GM21786 (cell line): ENCODE data around the gene SHFL.

Experiments
- ATAC-seq: cut with Tn5 transposase; IDR thresholded peaks from one replicate; pipeline ENCODE4 v1.9.1; 2021; ENCODE audit not compliant: unreplicated experiment

Gene SHFL

DNA sequence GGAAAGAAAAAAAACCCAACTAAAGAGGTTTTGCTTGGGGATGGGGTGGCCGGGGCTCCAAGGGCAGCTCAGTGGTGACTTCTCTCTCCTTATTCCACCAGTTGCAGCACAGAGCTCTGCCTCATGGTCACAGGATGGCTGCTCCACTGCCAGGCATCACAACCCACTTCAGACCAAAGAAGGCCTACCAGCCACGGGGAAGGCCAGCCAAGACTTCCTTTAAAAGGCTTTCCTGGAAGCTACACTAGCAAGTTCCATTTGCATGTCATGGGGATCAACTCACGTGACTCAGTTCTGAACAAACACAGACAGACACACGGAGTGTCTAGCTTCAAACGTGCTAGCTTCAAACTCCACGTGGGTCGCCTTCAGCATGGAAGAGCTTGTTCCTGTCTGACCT lies 46.8 kb downstream of the SHFL start:
- ATAC-seq, result no peak

DNA sequence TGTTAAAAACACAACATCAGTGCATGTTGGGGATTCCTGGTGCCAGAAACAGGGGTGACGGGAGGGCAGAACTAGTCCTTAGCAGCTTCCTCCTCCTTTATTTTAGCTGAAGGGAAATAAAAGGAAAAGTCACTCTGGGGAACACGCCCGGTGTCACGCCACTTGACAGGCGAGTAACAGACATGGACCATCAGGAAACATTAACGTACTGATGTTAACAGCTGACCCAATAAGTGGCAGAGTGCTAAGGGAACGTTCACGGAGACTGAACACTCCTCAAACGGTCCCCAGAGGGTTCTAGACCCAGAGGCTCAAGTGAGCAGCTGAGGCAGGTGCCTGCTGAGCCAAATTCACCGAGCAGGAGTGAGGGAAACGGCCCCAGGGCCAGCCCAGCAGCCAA lies 47.5 kb downstream of the SHFL start:
- ATAC-seq, result no peak

DNA sequence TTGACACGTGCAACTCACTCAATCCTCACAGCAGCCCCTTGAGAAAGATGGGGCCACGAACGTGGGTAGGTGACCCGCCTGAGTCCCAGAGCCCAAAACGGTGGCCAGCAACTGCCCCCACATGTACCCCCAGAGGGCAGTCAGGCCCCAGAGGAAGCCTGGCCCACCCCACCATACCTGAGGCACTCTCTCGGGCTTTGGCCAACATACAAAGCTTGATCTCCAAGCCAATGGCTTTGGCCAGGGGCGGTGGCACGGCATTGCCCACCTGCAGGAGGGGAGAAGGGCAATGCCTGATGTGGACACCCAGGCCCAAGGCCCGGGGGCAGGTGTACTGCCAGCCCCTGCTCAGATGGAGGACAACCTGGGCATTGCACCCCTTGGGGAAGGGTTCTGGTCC lies 47.9 kb downstream of the SHFL start:
- ATAC-seq, result no peak

DNA sequence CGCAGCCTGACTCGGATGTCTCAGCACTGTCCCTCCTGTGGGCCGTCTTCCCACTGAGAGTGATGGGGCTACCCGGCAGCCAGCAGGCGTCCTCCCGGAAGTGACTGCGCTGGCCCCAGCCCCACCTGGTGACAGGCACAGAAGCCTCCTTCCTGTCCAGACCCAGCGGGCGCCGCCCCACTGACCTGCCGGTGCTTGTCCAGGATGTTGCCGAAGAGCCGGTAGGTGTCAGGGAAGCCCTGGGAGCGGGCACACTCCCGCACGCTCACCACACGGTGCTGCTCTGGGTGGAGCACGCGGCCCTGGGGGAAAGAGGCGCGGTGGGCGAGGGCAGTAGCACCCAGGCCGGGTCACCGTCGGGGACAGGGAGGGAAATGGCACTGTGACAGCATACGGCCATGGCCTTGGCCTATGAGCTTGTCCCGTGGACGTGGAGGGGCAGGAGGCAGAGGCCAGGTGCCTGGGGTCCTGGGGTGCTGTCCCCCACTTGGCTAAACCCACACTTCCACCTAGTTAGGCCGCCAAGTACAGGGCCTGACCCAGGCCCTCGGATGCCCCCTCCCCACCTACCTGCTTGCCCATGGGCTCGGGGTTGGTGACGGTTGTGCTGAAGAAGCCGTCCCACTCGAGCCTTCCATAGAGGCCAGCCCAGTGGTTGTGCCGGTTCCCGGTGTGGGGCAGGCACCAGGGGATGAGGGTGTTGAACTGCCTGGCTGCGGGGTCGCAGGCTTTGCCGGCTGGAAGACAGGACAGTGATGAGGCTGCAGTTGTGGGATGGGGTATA lies 49.6 kb downstream of the SHFL start:
- ATAC-seq, result no peak

DNA sequence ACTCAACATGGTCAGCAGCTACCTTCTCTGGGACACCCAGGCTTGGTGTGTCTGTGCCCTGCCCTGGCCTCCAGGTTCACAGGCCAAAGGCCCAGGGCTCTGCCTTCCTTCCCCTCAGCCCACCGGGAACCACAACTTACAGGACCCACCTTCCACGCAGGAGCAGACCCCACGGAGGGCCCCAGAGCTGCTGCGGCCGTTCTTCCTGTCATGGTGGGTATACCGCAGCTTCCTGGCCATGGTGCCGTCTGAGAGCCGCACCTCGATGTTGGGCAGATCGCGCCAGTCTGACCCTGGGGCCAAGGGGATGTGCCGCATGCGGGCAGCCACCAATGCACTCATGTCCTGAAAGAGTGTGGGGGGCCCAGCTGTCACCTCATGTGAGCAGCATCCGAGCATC lies 50.8 kb downstream of the SHFL start:
- no peak for ATAC-seq

DNA sequence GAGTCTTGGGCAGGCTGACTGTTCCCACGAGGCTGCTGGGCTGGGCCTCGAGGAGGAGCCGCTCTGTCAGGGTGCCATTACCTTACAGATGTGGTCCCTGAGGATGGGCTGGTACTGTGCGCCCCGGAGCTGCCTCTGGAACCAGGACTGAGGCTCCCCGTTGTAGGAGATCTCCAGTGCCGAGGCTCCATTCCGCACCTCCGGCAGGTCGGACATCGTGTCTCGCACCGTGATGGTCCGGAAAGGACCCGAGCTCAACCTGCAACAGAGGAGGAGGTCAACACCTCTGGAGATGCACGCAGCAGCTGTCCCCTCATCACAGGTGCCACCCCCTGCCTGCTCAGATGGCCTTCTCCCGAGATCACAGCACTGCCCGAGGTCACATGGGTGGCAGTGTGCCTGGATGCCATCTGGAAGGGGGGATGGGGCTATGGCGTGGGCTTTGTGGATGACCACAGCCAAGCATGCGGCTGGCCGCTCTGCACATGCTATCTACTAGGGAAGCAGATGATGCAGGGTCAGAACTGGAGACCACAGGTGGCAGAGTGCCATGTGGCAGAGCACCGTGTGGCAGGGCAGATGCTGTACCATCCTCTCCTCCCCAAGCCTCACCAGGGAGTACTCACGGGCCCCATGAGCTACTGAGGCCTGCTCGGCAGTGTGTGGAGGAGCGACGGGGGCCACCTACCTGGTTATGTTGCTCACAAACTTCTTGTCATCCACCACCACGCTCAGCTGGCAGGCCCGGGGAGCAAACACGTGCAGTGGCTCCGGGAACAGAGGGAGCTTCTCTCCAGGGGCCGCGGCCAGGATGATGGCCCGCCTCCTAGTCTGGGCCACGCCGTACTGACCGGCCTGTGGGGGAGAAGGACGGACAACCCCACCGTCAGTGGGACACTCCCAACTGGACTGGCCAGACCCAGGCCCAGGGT lies 51.9 kb downstream of the SHFL start:
- no peak for ATAC-seq

DNA sequence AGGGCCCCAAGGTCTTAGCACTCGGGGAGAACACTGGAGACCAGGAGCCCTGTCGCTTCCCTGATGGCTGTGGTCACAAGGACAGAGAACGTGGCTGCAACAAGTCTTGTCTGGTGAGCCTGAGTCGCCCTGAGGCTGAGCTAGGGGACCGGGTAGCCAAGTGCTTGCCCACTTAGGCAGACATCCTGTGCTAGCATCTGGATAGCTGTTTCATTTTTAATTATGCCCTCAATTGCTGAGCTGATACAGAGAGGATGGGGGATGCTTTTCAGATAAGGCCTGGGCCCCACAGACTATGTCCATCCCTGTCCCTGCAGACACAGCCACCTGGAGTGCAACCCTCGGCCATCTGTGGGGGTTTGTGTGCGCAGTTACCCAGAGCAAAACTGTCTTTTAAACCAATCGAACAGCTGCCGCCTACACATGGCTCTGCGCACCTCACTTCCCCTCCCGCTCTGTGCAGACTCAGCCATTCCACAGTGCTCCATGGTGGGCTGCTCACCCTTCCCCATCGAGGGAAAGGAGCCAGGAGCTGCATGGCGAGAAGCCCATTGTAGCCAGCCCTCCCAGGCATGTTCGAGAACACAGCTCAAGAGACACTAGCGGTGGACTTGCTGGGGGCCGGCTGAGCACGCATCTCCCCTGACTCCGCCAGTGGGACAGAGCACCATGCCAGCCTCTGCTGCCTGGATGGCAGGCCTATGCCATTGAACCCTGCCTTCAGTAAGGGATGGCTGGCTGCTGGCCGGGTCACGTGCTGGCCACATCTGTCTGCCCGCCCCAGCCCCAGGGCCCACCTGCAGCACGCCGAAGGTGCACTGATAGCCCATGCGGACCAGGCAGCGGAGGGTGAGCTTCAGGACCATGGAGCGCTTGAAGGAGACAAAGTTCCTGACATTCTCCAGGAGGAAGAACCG lies 53.0 kb downstream of the SHFL start:
- ATAC-seq, result no peak

DNA sequence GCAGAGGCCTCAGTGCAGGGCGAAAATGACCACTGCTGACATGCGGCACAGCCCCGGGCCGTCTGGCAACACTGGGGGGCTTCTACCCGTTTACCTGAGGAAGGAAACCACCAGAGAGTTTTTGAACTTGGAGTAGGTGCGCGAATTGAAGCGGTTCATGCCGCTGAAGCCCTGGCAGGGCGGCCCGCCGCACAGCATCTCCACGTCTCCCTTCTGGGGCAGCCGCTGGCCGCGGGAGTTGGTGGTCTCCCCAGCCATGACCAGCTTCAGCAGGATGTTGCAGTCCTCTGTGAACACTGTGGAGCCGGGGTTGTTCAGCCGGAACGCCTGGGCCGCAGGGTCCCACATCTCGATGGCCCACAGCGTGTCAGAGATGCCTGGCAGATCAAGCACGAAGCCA lies 53.8 kb downstream of the SHFL start:
- no peak for ATAC-seq

DNA sequence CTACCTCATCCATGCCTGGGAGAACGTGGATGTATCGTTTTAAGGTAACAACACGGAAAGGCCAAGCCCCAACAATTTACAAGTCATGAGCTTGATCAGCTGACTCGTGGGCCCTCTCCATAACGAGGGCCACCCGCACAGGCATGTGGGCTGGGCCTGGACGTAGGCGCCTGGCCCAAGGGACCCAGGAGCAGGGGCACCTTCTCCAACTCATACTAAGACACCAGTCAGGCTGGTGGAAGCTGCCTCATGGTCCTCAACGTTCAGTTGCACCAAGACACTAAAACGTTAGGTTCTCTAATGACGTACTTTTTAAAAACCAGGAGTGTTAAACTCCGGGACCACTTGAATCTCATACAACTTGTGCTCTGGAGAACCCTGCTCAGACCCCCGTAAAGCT lies 55.4 kb downstream of the SHFL start:
- no peak for ATAC-seq

DNA sequence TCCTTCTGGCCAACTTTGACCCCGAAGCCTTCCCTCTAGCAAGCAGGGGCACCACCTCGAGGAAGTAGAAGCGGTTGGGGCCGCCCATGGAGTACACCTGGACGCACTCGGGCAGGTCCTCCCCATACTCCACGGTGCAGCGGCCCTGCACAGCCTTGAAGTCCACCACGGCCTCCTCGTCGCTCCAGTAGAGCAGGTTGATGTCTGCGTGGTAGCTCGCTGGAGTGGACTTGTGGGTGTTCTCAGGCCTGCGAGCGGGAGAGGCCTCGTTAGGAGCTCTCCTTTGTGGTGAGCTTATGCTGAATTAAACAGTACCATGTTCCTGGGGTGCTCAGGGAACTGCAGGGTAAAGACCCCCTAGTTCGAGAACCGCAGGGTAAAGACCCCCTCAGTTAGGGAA lies 55.9 kb downstream of the SHFL start:
- ATAC-seq, result no peak
